Activated T-cell treated with anti-CD3 and anti-CD28 coated beads, Interleukin-2, amount 50 U/mL, for 24 hours (primary cell): ENCODE results near the gene AGAP3.

Experiments used
- DNase-seq: peaks from one replicate; pipeline ENCODE4 v3.0.0-alpha.2; 2020
- H3K27ac Mint-ChIP-seq: 2 replicates; pipeline ENCODE4 v1.8.0; 2020; ENCODE audit warnings: mild to moderate bottlenecking, mixed read lengths
- H3K27me3 Mint-ChIP-seq: 2 replicates; pipeline ENCODE4 v1.8.0; 2020; ENCODE audit warnings: mixed read lengths
- H3K36me3 Mint-ChIP-seq: 2 replicates; pipeline ENCODE4 v1.8.0; 2020; ENCODE audit warnings: low read depth, mixed read lengths
- H3K4me1 Mint-ChIP-seq: 2 replicates; pipeline ENCODE4 v1.8.0; 2020; ENCODE audit warnings: low read depth, mixed read lengths
- H3K4me3 Mint-ChIP-seq: 2 replicates; pipeline ENCODE4 v1.8.0; 2020; ENCODE audit warnings: mild to moderate bottlenecking, moderate library complexity, mixed read lengths
- H3K9me3 Mint-ChIP-seq: 2 replicates; pipeline ENCODE4 v1.8.0; 2020; ENCODE audit warnings: mixed read lengths

Gene AGAP3

GRCh38 chr7:151085329-151085690 is 965 bp upstream of the AGAP3 start:
- Mint-ChIP-seq H3K27me3 (peaks cover 7% of the 10 kb centered on the region), H3K9me3 (no peaks in the 10 kb centered on the region), H3K36me3 (peaks cover 27% of the 10 kb centered on the region), H3K27ac (peak overlapping the region; percentile 57), H3K4me3 (peak overlapping the region; percentile 81), H3K4me1 (peaks cover 48% of the 10 kb centered on the region)
- no peak for DNase-seq

GRCh38 chr7:151086802-151087244 is 548 bp downstream of the AGAP3 start:
- Mint-ChIP-seq H3K27me3 (peaks cover 7% of the 10 kb centered on the region), H3K4me3 (peak overlapping the region; percentile 86), H3K9me3 (no peaks in the 10 kb centered on the region), H3K27ac (peak overlapping the region; percentile 87), H3K36me3 (peaks cover 27% of the 10 kb centered on the region), H3K4me1 (peaks cover 45% of the 10 kb centered on the region)
- DNase-seq = no peak

GRCh38 chr7:151087245-151088018 is 1.2 kb downstream of the AGAP3 start:
- H3K27ac Mint-ChIP-seq = peak overlapping the region; percentile 87
- H3K36me3 Mint-ChIP-seq = peaks cover 25% of the 10 kb centered on the region
- peak overlapping the region; percentile 86 for H3K4me3 Mint-ChIP-seq
- no peaks in the 10 kb centered on the region for H3K9me3 Mint-ChIP-seq
- H3K27me3 Mint-ChIP-seq = peaks cover 7% of the 10 kb centered on the region
- peak; percentile 67 for DNase-seq
- H3K4me1 Mint-ChIP-seq = peaks cover 40% of the 10 kb centered on the region

GRCh38 chr7:151088019-151088855 is 2.0 kb downstream of the AGAP3 start:
- Mint-ChIP-seq H3K27ac (peak overlapping the region; percentile 75), H3K27me3 (peaks cover 7% of the 10 kb centered on the region), H3K36me3 (peaks cover 19% of the 10 kb centered on the region), H3K9me3 (no peaks in the 10 kb centered on the region), H3K4me1 (peaks cover 35% of the 10 kb centered on the region), H3K4me3 (peak overlapping the region; percentile 86)
- no peak for DNase-seq

- peak overlapping the region; percentile 86 for H3K4me3 Mint-ChIP-seq
- peak overlapping the region; percentile 7 for H3K27ac Mint-ChIP-seq
- peaks cover 19% of the 10 kb centered on the region for H3K36me3 Mint-ChIP-seq
- no peak for DNase-seq
- peaks cover 33% of the 10 kb centered on the region for H3K4me1 Mint-ChIP-seq
- H3K27me3 Mint-ChIP-seq = peaks cover 7% of the 10 kb centered on the region
- no peaks in the 10 kb centered on the region for H3K9me3 Mint-ChIP-seq
These were observed 2.8 kb downstream of the AGAP3 start for GRCh38 chr7:151088856-151089699.

GRCh38 chr7:151089893-151090730 is 3.8 kb downstream of the AGAP3 start:
- Mint-ChIP-seq H3K9me3 (no peaks in the 10 kb centered on the region), H3K27me3 (peaks cover 3% of the 10 kb centered on the region), H3K36me3 (peaks cover 19% of the 10 kb centered on the region), H3K4me1 (peaks cover 28% of the 10 kb centered on the region), H3K27ac (no peak overlapping the region), H3K4me3 (no peak overlapping the region)
- DNase-seq = no peak

GRCh38 chr7:151091003-151091402 is 4.7 kb downstream of the AGAP3 start:
- Mint-ChIP-seq H3K27me3 (no peaks in the 10 kb centered on the region), H3K27ac (no peak overlapping the region), H3K4me1 (peaks cover 23% of the 10 kb centered on the region), H3K4me3 (no peak overlapping the region), H3K9me3 (no peaks in the 10 kb centered on the region), H3K36me3 (peaks cover 22% of the 10 kb centered on the region)
- DNase-seq = no peak

GRCh38 chr7:151091431-151091830 is 5.2 kb downstream of the AGAP3 start:
- no peak overlapping the region for H3K27ac Mint-ChIP-seq
- no peak overlapping the region for H3K4me3 Mint-ChIP-seq
- DNase-seq = no peak
- H3K4me1 Mint-ChIP-seq = peaks cover 25% of the 10 kb centered on the region
- peaks cover 24% of the 10 kb centered on the region for H3K36me3 Mint-ChIP-seq
- H3K27me3 Mint-ChIP-seq = no peaks in the 10 kb centered on the region
- no peaks in the 10 kb centered on the region for H3K9me3 Mint-ChIP-seq

- Mint-ChIP-seq H3K27me3 (no peaks in the 10 kb centered on the region), H3K27ac (no peak overlapping the region), H3K4me3 (no peak overlapping the region), H3K36me3 (peaks cover 24% of the 10 kb centered on the region), H3K9me3 (no peaks in the 10 kb centered on the region), H3K4me1 (peaks cover 25% of the 10 kb centered on the region)
- DNase-seq = no peak
These were observed 5.7 kb downstream of the AGAP3 start for GRCh38 chr7:151091988-151092387.

- peaks cover 16% of the 10 kb centered on the region for H3K4me1 Mint-ChIP-seq
- no peak overlapping the region for H3K4me3 Mint-ChIP-seq
- DNase-seq = no peak
- H3K9me3 Mint-ChIP-seq = no peaks in the 10 kb centered on the region
- peaks cover 23% of the 10 kb centered on the region for H3K36me3 Mint-ChIP-seq
- H3K27ac Mint-ChIP-seq = no peak overlapping the region
- no peaks in the 10 kb centered on the region for H3K27me3 Mint-ChIP-seq
These were observed 7.5 kb downstream of the AGAP3 start for GRCh38 chr7:151093748-151094147.

GRCh38 chr7:151094675-151095074 is 8.4 kb downstream of the AGAP3 start:
- DNase-seq = no peak
- no peaks in the 10 kb centered on the region for H3K9me3 Mint-ChIP-seq
- no peak overlapping the region for H3K27ac Mint-ChIP-seq
- no peak overlapping the region for H3K4me3 Mint-ChIP-seq
- H3K4me1 Mint-ChIP-seq = peaks cover 9% of the 10 kb centered on the region
- no peaks in the 10 kb centered on the region for H3K27me3 Mint-ChIP-seq
- peaks cover 14% of the 10 kb centered on the region for H3K36me3 Mint-ChIP-seq

- no peak overlapping the region for H3K27ac Mint-ChIP-seq
- DNase-seq = no peak
- H3K9me3 Mint-ChIP-seq = no peaks in the 10 kb centered on the region
- no peak overlapping the region for H3K4me3 Mint-ChIP-seq
- H3K27me3 Mint-ChIP-seq = no peaks in the 10 kb centered on the region
- H3K36me3 Mint-ChIP-seq = peaks cover 12% of the 10 kb centered on the region
- peaks cover 9% of the 10 kb centered on the region for H3K4me1 Mint-ChIP-seq
These were observed 9.0 kb downstream of the AGAP3 start for GRCh38 chr7:151095123-151095797.

GRCh38 chr7:151095828-151096475 is 9.7 kb downstream of the AGAP3 start:
- Mint-ChIP-seq H3K36me3 (peaks cover 10% of the 10 kb centered on the region), H3K4me3 (no peak overlapping the region), H3K4me1 (peaks cover 9% of the 10 kb centered on the region), H3K9me3 (no peaks in the 10 kb centered on the region), H3K27me3 (no peaks in the 10 kb centered on the region), H3K27ac (no peak overlapping the region)
- no peak for DNase-seq
